HepG2 (cell line): ENCODE measurements around the gene SERINC2. TPM values are rescaled to one million over a fixed set of nuclear protein-coding genes. Genes with fewer than 3 reads are reported as not detected.

Experiments
- ARID2 ChIP-seq: sonication (generic); formaldehyde crosslinking; IDR thresholded peaks from 2 replicates; pipeline ENCODE4 v1.8.1; 2022; ENCODE audit warnings: mild to moderate bottlenecking, missing genetic modification reagents, borderline replicate concordance
- BCLAF1 ChIP-seq: fragments of 450-650 bp; IDR thresholded peaks from 2 replicates; pipeline ENCODE4 v1.6.1; 2017; ENCODE audit warnings: mild to moderate bottlenecking
- DRAP1 ChIP-seq: IDR thresholded peaks from 2 replicates; pipeline ENCODE4 v1.6.1; 2016; ENCODE audit warnings: missing genetic modification reagents, missing compliant biosample characterization
- PAWR ChIP-seq: sonication (generic); formaldehyde crosslinking; IDR thresholded peaks from 2 replicates; pipeline ENCODE4 v1.4.0; 2020; ENCODE audit warnings: missing genetic modification reagents, mild to moderate bottlenecking, borderline replicate concordance
- SAP130 ChIP-seq: IDR thresholded peaks from 2 replicates; pipeline ENCODE4 v1.6.1; 2016; ENCODE audit warnings: low read depth
- SUZ12 ChIP-seq: fragments of 150-350 bp; IDR thresholded peaks from 2 replicates; pipeline ENCODE4 v1.6.1; 2014; ENCODE audit warnings: low read depth, low read length
- TBL1XR1 ChIP-seq: fragments of 150-350 bp; IDR thresholded peaks from 2 replicates; pipeline ENCODE4 v1.6.1; 2014; ENCODE audit warnings: borderline replicate concordance, low read length; ENCODE audit not compliant: partially characterized antibody
- THAP7 ChIP-seq: sonication (generic); formaldehyde crosslinking; IDR thresholded peaks from 2 replicates; pipeline ENCODE4 v1.8.1; 2023; ENCODE audit warnings: mild to moderate bottlenecking, missing genetic modification reagents
- THYN1 ChIP-seq: sonication (generic); formaldehyde crosslinking; IDR thresholded peaks from 2 replicates; pipeline ENCODE4 v1.8.1; 2023; ENCODE audit warnings: low read depth, mild to moderate bottlenecking, moderate library complexity, missing genetic modification reagents, borderline replicate concordance
- ZFX ChIP-seq: sonication (generic); formaldehyde crosslinking; IDR thresholded peaks from 2 replicates; pipeline ENCODE4 v1.4.0; 2020; ENCODE audit warnings: mild to moderate bottlenecking, low read depth, missing genetic modification reagents, moderate library complexity
- ZFY ChIP-seq: sonication (generic); formaldehyde crosslinking; IDR thresholded peaks from 2 replicates; pipeline ENCODE4 v1.4.0; 2020; ENCODE audit warnings: missing genetic modification reagents
- ZNF138 ChIP-seq: sonication (generic); formaldehyde crosslinking; IDR thresholded peaks from 2 replicates; pipeline ENCODE4 v1.5.0; 2020; ENCODE audit warnings: mild to moderate bottlenecking, low read depth, missing genetic modification reagents
- ZNF317 ChIP-seq: sonication (generic); formaldehyde crosslinking; IDR thresholded peaks from 2 replicates; pipeline ENCODE4 v1.5.0; 2020; ENCODE audit warnings: mild to moderate bottlenecking, missing genetic modification reagents
- ZNF350 ChIP-seq: sonication (generic); formaldehyde crosslinking; IDR thresholded peaks from 2 replicates; pipeline ENCODE4 v1.4.0; 2020; ENCODE audit warnings: mild to moderate bottlenecking, low read depth, missing genetic modification reagents, borderline replicate concordance
- ZNF468 ChIP-seq: sonication (generic); formaldehyde crosslinking; IDR thresholded peaks from 2 replicates; pipeline ENCODE4 v1.8.0; 2022; ENCODE audit warnings: mild to moderate bottlenecking, moderate library complexity, missing genetic modification reagents
- ZNF567 ChIP-seq: sonication (generic); formaldehyde crosslinking; IDR thresholded peaks from 2 replicates; pipeline ENCODE4 v1.8.1; 2023; ENCODE audit warnings: mild to moderate bottlenecking, missing genetic modification reagents, borderline replicate concordance
- ZNF607 ChIP-seq: sonication (generic); formaldehyde crosslinking; IDR thresholded peaks from 2 replicates; pipeline ENCODE4 v1.5.1; 2020; ENCODE audit warnings: missing genetic modification reagents, mild to moderate bottlenecking, borderline replicate concordance
- polyA plus RNA-seq, 8 experiments: library from polyadenylated mRNA; depleted of rRNA in 3 of 8; stranded (reverse) in 7 of 8; unstranded in 1 of 8; fragments of >200 nt; fragmentation: Illumina TruSeq in 4 of 8; extraction: Trizol in 4 of 8; gene quantifications; 2 replicates each; pipeline versions ENCODE4 v1.2.1 to v1.2.3, GENCODE V29; 2011 to 2016; ENCODE audit warnings: low read depth in 4 of 8, missing spikeins in 1 of 8, mixed read lengths in 1 of 8; ENCODE audit not compliant: insufficient read depth in 1 of 8
- total RNA-seq, 5 experiments: library from RNA; depleted of rRNA; stranded (reverse); fragments of >200 nt; fragmentation: Illumina TruSeq; extraction: Trizol; gene quantifications; 2 replicates each; pipeline ENCODE4 v1.2.3, GENCODE V29; 2016; ENCODE audit warnings: low read depth in 1 of 5
- TF ChIP-seq, protein P1 (sequence below): sonication (generic); formaldehyde crosslinking; IDR thresholded peaks from 2 replicates; pipeline ENCODE4 v1.8.1; 2023; ENCODE audit warnings: mild to moderate bottlenecking, moderate library complexity, missing genetic modification reagents
- TF ChIP-seq, protein P2 (sequence below): sonication (generic); formaldehyde crosslinking; IDR thresholded peaks from 2 replicates; pipeline ENCODE4 v1.4.0; 2020; ENCODE audit warnings: missing genetic modification reagents
- TF ChIP-seq, protein P3 (sequence below): sonication (generic); formaldehyde crosslinking; IDR thresholded peaks from 2 replicates; pipeline ENCODE4 v1.5.0; 2020; ENCODE audit warnings: missing genetic modification reagents

The SERINC2 gene
- total and polyA plus RNA-seq, 2 of the 13 experiments (the other 11 are each of a cell fraction or from before 2014, with no cell fraction given): 4.8 to 126 TPM

DNA sequence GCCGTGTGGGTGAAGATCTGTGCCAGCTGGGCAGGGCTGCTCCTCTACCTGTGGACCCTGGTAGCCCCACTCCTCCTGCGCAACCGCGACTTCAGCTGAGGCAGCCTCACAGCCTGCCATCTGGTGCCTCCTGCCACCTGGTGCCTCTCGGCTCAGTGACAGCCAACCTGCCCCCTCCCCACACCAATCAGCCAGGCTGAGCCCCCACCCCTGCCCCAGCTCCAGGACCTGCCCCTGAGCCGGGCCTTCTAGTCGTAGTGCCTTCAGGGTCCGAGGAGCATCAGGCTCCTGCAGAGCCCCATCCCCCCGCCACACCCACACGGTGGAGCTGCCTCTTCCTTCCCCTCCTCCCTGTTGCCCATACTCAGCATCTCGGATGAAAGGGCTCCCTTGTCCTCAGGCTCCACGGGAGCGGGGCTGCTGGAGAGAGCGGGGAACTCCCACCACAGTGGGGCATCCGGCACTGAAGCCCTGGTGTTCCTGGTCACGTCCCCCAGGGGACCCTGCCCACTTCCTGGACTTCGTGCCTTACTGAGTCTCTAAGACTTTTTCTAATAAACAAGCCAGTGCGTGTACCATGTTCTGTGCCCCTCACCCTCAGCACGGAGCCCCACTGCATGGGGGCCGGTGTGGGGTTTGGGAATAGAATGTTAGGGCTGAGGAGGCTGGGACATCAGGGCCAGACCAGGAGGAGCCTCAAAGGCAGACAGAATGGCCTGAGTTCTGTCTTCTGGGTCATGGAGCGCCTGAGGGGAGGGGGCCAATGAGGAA lies 21.3 kb downstream of the SERINC2 start (continued):
- TF ChIP-seq THAP7 (peak; percentile 45; the same call in 1 of the 2 replicates), ZNF567 (CRISPR knock-in tag) (no peak), BCLAF1 (no peak), SUZ12 (no peak), DRAP1 (CRISPR knock-in tag) (peak; percentile 24; the same call in 1 of the 2 replicates), ZNF607 (CRISPR knock-in tag) (peak; percentile 75; the same call in 1 of the 2 replicates), ZFX (CRISPR knock-in tag) (peak; percentile 75), ARID2 (CRISPR knock-in tag) (no peak), PAWR (CRISPR knock-in tag) (no peak), ZNF350 (CRISPR knock-in tag) (no peak; the same call in 1 of the 2 replicates), THYN1 (CRISPR knock-in tag) (no peak), TBL1XR1 (no peak), ZNF138 (no peak), ZNF317 (CRISPR knock-in tag) (no peak), ZNF468 (CRISPR knock-in tag) (no peak), SAP130 (peak; percentile 77), ZFY (CRISPR knock-in tag) (no peak)
- TF ChIP-seq, protein P1, sequence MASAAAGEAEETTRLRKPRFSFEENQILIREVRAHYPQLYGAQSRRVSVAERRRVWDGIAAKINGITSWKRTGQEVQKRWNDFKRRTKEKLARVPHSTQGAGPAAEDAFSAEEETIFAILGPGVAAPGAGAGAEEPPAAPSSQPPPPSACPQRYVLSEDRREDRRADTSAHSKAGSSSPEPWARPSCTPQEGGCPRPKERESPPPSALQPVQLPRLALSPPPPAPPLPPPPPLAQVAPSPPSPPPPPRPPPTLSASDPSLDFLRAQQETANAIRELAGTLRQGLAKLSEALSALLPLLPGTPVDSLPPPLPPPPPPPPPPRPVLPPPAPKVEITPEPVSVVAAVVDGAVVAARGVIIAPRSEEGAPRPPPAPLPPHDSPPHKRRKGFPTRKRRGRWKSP (CRISPR knock-in tag): no peak
- TF ChIP-seq, protein P2, sequence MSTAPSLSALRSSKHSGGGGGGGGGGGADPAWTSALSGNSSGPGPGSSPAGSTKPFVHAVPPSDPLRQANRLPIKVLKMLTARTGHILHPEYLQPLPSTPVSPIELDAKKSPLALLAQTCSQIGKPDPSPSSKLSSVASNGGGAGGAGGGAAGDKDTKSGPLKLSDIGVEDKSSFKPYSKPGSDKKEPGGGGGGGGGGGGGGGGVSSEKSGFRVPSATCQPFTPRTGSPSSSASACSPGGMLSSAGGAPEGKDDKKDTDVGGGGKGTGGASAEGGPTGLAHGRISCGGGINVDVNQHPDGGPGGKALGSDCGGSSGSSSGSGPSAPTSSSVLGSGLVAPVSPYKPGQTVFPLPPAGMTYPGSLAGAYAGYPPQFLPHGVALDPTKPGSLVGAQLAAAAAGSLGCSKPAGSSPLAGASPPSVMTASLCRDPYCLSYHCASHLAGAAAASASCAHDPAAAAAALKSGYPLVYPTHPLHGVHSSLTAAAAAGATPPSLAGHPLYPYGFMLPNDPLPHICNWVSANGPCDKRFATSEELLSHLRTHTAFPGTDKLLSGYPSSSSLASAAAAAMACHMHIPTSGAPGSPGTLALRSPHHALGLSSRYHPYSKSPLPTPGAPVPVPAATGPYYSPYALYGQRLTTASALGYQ (CRISPR knock-in tag): peak; percentile 28; the same call in 1 of the 2 replicates
- TF ChIP-seq, protein P3, sequence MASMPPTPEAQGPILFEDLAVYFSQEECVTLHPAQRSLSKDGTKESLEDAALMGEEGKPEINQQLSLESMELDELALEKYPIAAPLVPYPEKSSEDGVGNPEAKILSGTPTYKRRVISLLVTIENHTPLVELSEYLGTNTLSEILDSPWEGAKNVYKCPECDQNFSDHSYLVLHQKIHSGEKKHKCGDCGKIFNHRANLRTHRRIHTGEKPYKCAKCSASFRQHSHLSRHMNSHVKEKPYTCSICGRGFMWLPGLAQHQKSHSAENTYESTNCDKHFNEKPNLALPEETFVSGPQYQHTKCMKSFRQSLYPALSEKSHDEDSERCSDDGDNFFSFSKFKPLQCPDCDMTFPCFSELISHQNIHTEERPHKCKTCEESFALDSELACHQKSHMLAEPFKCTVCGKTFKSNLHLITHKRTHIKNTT (CRISPR knock-in tag): no peak
